Left colon (tissue), 2 donors: Measurements from ENCODE around the gene YY2. TPM values are rescaled to one million over a fixed set of nuclear protein-coding genes. Genes with fewer than 3 reads are reported as not detected.
"Not testable (repeated sequence)": the region's sequence is repeated elsewhere in the genome, so short reads cannot be mapped to it uniquely, and the experiment has no call there.

ENCODE experiments used
- ATAC-seq: fragments of 200-7000 bp; cut with Tn5 transposase; one replicate; pipeline ENCODE4 v1.9.1; 2020; ENCODE audit warnings: mild to moderate bottlenecking, moderate library complexity
- DNase-seq, 2 donors: peaks; one replicate each; pipeline ENCODE4 v3.0.0-alpha.2; 2020
- intact Hi-C, 2 donors: fragments of 100-400 bp; cut with DNase I in 1 of 2; cut with micrococcal nuclease in 1 of 2; formaldehyde crosslinking; loops; one replicate each; pipeline versions ENCODE4 v1.11.2 to v1.14.0; 2022; cut with DNase I, micrococcal nuclease
- total RNA-seq, 2 donors: library from RNA; stranded (reverse); fragmentation: NEBNext Ultra II Directional; extraction: Animal tissue kit (Norgen Biotek cat#: 25700); gene quantifications; one replicate each; pipeline ENCODE4 v1.2.1, GENCODE V29; 2021
- donor health status: DM: no; HTN: no; CAD: no.
- donor health status: DM: yes; HTN: yes; CAD: no.

Gene YY2
- total RNA-seq, 2 donors from 2014 or later: 0.95 to 1.2 TPM

DNA sequence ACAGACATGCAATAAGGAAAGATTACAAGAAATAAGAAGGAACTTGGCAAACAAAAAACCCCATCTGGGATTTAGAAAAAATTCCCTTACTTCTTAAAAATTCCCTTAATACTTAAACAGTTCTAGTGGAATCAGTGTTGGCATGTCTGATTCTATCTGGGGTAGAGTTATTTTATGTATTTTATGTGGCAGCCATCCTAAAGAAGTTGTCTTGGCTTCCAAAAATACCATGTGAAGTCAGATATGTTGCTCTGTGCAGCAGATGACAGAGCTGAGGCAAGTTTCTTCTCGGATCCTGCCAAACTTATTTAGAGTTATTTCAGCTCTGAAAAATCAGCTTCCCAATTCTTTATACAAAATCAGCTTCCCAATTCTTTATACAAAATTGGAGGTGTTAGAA, 14.7 kb downstream of the YY2 start:
- intact Hi-C loops: no loop called here
- ATAC-seq (no peak), DNase-seq (no peak)

DNA sequence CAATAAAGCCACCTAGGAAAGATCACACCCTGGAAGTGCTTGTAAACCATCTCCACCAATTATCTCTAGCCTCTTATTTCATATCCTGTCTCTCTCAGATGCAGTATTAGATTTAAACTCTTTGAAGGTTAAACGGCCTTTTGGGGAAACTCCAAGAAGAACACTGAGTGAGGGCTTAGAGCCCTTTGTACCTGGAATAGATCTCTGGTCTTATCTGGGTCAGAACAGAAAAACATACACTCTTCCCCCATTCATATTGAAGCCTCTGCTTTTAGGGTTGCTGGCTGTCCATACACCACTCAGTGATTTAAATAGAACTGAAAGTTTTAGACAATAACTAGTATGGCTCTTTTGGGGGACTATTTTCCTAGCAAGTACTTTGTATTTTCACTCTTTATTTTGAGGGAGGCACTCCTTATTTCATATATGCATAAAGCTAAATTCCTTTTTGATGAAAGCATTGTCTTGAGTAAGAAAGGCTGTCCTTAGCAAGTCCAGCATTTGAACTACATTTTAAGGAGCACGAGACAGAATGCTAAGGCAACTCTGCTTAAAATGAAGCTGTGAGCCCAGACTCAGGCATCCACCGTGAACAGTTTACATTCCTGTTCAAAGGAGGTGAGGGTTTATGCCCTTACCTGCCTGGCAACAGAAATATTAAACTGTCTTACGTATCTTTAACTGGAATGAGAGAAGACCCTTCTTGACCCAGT, 17.4 kb downstream of the YY2 start:
- intact Hi-C loops: no loop called here
- DNase-seq: no peak
- ATAC-seq: no peak

DNA sequence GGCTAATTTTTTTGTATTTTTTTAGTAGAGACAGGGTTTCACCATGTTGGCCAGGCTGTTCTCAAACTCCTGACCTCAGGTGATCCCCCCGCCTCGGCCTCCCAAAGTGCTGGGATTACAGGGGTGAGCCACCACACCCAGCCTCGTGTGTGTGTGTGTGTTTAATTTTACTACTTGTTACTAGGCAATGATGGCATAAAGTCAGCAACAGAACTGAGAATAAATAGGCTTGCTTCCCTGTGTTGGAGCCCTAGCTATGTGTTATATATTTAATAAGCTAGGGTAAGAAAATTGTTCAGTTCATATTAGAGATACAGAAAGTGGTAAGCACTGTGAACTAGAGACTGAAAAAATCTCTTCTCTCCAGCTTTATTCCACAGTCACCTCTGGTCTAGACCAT, 18.4 kb downstream of the YY2 start:
- DNase-seq, intact Hi-C loops: not testable (repeated sequence)
- peak; percentile 58 for ATAC-seq

DNA sequence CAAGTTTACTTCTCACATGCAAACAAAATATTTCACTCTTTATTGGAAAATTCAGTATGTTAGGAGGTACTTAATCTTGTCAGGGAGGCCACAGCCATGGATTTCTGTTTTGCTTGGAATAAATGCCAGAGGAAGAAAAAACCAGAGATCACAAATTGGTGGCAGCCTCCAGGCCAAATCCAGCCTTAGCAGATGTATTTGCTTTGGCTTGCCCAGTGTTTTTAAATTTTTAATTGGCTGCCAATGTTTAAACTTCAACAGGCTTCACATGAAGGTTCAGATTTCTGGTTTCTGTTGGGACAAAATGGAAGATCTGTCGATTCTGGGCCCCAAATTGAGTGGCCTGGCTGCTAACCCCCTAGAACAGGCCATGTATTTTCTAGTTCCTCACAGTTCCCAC, 19.2 kb downstream of the YY2 start:
- intact Hi-C loops: no loop called here
- ATAC-seq (no peak), DNase-seq (no peak)

DNA sequence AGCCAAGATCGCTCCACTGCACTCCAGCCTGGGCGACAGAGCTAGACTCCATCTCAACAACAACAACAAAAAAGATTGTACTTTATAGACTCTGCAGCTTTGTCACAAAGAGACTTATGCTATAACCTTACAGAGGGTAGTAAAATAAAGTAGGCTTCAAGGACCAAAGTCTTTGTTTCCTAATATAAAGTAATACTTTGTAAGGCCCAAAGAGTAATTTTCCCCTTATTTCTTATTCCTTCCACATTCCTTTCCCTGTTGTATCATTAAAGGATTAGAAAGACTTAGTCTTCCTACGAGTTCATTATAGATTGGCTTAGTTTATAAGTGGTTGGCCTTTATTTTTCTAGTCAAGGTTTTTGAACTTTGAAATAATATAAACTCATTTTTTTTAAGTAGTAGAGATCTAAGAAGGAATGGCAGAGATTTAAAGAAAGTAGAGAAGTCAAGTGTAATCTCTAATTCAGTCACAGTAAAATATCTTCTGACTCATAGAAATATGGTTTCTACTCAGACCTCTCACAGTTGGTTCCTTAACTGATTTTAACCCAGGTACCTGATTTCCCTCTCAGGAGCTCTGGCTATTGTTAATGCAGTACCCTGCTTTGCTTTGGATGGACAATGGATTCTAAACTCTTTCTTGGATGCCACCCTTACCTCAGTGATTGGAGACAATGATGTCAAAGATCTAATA, 26.2 kb downstream of the YY2 start:
- ATAC-seq (no peak), DNase-seq (no peak)
- intact Hi-C loops: no loop called here

DNA sequence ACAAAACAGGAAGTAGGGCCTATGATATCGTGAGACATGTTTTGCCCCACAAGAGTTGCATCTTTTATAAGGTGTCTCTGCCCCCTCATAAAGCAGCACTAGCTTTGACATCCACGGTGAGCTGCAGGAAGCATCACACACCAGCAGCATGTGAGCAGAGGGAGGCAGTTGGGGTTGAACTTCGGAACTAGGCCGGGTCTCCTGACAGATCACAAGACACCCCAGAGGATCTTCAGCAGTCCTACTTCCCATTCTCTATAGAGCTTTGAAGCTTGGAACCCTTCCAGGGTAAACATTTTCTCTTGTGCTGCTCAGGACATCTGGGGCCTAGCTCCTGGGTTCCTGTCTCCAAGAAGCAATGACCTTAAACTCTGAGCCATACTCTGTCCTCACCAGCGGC, 27.5 kb downstream of the YY2 start:
- no peak for ATAC-seq
- no peak for DNase-seq
- intact Hi-C loops: no loop called here

DNA sequence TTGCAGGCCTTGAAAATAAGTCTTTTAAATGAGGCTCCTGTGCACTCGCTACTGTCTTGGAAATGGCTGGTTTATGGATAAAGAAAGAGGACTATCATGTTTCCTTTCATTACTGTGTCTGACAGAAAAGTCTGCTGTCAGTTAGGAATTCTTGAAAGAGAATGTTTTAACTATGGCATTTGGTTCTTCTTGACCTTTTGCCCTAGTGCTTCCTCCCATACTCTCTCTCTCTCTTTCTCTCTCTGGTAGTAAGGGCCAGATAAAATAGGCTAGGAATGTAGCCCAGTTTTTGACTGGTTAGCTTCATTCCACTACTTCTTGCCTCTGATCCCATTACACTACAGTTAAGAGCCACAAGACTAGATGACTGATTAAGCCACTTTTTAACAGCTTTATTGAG, 29.8 kb downstream of the YY2 start:
- DNase-seq (no peak), ATAC-seq (no peak)
- intact Hi-C loops: no loop called here

DNA sequence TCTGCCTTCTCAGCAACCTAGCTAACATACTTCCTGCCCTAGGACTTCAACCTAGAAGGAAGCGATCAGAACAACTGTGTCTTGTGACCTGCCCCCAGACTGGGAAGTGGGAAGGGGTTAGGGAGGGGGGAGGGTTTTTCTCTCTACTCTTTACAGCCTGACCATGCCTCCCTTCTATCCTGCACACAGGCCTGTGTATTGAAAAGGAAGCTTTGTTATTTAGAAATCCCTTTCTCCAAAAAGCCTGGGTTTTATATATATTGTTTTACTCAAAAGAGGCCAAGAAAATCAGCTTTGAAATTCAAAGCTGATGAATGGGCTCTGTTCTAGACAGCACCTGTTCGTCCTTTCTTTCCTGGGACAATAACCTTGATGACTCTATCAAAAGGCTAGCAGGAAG, 49.5 kb downstream of the YY2 start:
- peak; percentile 35 for ATAC-seq
- DNase-seq: no peak
- intact Hi-C loops: no loop called here

DNA sequence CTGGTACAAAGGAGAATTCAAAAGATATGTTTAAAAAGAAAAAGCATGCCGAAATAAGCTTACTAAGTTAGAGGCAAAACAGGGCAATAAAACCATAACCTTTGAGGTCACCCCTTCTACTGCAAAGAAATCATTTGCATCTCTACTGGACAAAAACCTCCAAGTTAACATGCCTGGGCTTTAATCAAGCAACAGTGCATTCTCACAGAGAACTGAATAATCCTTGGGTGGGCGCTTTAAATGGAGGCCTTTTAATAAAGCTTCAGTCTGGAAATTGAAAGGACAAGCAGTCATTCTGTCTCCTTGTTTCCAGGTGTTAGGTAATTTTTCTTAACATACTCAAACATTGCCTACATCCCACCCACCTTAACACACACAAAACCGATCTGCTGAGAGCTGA, 50.2 kb downstream of the YY2 start:
- no peak for ATAC-seq
- no peak for DNase-seq
- intact Hi-C loops: no loop called here

DNA sequence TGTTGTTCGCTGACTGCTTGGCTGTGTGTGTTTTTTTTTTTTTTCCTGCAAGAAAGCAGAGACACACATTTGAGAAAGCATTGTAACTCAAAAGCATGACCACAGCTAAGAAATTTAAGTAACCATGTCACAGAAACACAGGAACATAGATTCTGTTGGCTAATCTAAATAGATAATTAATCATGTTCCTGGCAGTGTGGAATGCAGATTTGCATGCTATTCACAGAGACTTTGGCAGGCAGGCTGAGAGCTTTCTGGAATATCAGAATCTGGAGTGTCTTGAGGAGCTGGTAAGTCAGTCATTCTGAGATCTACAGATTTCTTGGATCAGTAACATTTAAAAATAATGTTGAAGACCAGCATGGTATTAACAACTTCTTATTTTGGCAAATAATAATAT, 51.5 kb downstream of the YY2 start:
- ATAC-seq (no peak), DNase-seq (no peak)
- intact Hi-C loops: no loop called here

Other genes starting within 250 kb of the YY2 start
- 1 to 10 TPM; 2.7 to 3.0 TPM for gene KLHL34, start 197.7 kb upstream of the YY2 start, total RNA-seq
- gene SMPX, start 97.9 kb upstream of the YY2 start, total RNA-seq: 1 to 10 TPM in 1 of 2 donors, not detected in 1; 2.1 TPM
- gene MBTPS2, start 16.4 kb upstream of the YY2 start, total RNA-seq: 1 to 10 TPM; 8.5 to 8.6 TPM
- 10 to 100 TPM; 55.4 to 56.3 TPM for gene SMS, start 84.7 kb downstream of the YY2 start, total RNA-seq
- gene PHEX, start 176.3 kb downstream of the YY2 start, total RNA-seq: under 1 TPM; 0.06 to 0.95 TPM